Kidney (tissue), 14 donors: ENCODE data around the gene SLC28A1. TPM values are rescaled to one million over a fixed set of nuclear protein-coding genes. Genes with fewer than 3 reads are reported as not detected.

Experiments
- DNase-seq, 5 donors: peaks; one replicate each; pipeline ENCODE4 v3.0.0-alpha.2; 2013 to 2020
- FAIRE-seq: peaks from 2 replicates; lab custom pipeline; 2012; peaks lifted over from hg19 to GRCh38; lab: Jason Lieb, UNC
- H3K27ac ChIP-seq, 2 donors: one replicate each; pipeline ENCODE4 v1.7.0; 2013; ENCODE audit warnings: low read depth in 2 of 2, low read length in 2 of 2, inconsistent platforms in 1 of 2
- H3K27me3 ChIP-seq: one replicate; pipeline ENCODE4 v1.7.1; 2013; ENCODE audit warnings: low read length, inconsistent platforms; ENCODE audit not compliant: control insufficient read depth, insufficient read depth
- H3K36me3 ChIP-seq, 3 donors: one replicate each; pipeline versions ENCODE4 v1.7.0 to v1.7.1; 2013; ENCODE audit warnings: low read length in 3 of 3, control low read depth in 1 of 3, inconsistent platforms in 1 of 3; ENCODE audit not compliant: insufficient read depth in 3 of 3, control insufficient read depth in 2 of 3
- H3K4me1 ChIP-seq, 3 donors: one replicate each; pipeline versions ENCODE4 v1.7.0 to v1.7.1; 2013; ENCODE audit warnings: low read length in 3 of 3, inconsistent platforms in 1 of 3, low read depth in 1 of 3; ENCODE audit not compliant: control insufficient read depth in 2 of 3, insufficient read depth in 2 of 3
- H3K4me3 ChIP-seq, 3 donors: one replicate each; pipeline versions ENCODE4 v1.7.0 to v1.8.1; 2013; ENCODE audit warnings: low read length in 3 of 3, control low read depth in 1 of 3, inconsistent platforms in 1 of 3
- H3K9ac ChIP-seq, 3 donors: one replicate each; pipeline versions ENCODE4 v1.7.0 to v1.7.1; 2013; ENCODE audit warnings: low read length in 3 of 3, control low read depth in 1 of 3, inconsistent platforms in 1 of 3
- H3K9me3 ChIP-seq, 3 donors: one replicate each; pipeline versions ENCODE4 v1.7.0 to v1.7.1; 2013; ENCODE audit warnings: low read length in 3 of 3, control low read depth in 1 of 3, inconsistent platforms in 1 of 3; ENCODE audit not compliant: control insufficient read depth in 2 of 3, insufficient read depth in 1 of 3
- CTCF ChIP-seq: IDR thresholded peaks from 3 replicates; pipeline ENCODE4 v1.5.1; 2012; ENCODE audit warnings: mild to moderate bottlenecking, moderate library complexity, borderline replicate concordance; ENCODE audit not compliant: insufficient read depth; ENCODE audit errors: extremely low read depth
- intact Hi-C: fragments of 100-400 bp; cut with DNase I; formaldehyde crosslinking; loops from one replicate; pipeline ENCODE4 v1.11.1; 2022
- polyA plus RNA-seq: library from polyadenylated mRNA; stranded (reverse); fragments of 350-450 nt; fragmentation: Illumina TruSeq; extraction: RNeasy Lipid Tissue Mini Kit (QIAGEN cat#74804); gene quantifications from one replicate; pipeline ENCODE4 v1.2.3, GENCODE V29; 2014; ENCODE audit warnings: low read depth, low replicate concordance; ENCODE audit not compliant: insufficient read depth
- total RNA-seq: library from RNA; stranded (reverse); fragmentation: NEBNext Ultra II Directional; extraction: Animal tissue kit (Norgen Biotek cat#: 25700); gene quantifications from one replicate; pipeline ENCODE4 v1.2.1, GENCODE V29; 2021
- donor health status: control.
- donor health status: control.
- donor health status: control.
- donor health status: control.
- donor health status: control.
- donor health status: DM: yes; HTN: yes; CAD: no.
- donor health status: Normal renal cell carcinoma (clear cell type).

Gene SLC28A1
- total and polyA plus RNA-seq, 2 donors from 2014 or later: 12.8 to 51.2 TPM

DNA sequence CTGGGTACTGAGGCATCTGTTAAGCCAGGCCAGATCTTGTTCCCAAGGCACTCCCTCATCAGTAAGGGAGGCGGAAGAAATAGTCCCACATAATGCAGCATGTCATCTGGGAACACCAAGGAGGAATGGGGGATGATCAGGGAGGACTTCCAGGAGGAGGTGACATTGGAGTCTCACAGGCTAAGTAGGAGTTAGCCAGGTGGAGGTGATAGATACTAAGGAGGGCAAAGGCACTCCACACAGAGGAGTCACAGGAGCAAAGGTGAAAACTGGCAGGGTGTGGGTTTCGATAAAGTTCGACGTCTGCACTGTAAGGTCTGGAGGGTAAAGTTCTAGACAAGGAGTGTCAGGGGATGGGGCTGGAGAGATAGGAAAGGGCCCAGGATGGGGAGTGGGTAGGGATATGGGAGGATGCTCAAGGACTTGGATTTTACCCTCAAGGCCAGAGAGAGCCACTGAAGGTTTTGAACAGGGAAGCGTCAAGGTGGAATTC is 6.3 kb downstream of the SLC28A1 start:
- no peak for DNase-seq
- no peaks in the 10 kb centered on the region for H3K9me3 ChIP-seq

DNA sequence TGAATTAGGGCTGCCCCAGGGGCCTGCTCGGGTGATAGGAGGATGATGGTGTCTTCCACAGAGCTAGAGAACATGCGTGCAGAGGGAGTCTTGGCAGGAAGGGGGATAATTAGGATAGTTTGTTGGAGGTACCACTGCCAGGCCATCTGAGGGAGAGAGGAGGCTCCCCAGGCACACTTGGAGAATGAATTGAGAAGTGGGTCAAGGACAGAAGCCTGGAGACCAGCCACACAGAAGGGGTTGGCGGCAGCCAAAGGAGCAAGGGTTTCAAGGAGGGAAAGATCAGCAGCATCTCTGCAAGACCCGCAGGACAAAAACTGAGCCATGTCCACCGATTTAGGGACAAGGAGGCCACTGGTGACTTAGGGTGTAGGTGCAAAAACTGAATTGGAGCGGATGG is 6.9 kb downstream of the SLC28A1 start:
- FAIRE-seq (no peak), DNase-seq (no peak)
- Histone ChIP-seq H3K9me3 (no peaks in the 10 kb centered on the region), H3K9ac (no peak overlapping the region), H3K27ac (no peak overlapping the region), H3K36me3 (peaks cover 0 to 14% (median 3%) of the 10 kb centered on the region in 3 donors), H3K4me3 (no peak overlapping the region), H3K4me1 (peaks cover 0 to 7% (median 0%) of the 10 kb centered on the region in 3 donors), H3K27me3 (no peaks in the 10 kb centered on the region)
- intact Hi-C loops: no loop called here
- no peak for TF ChIP-seq CTCF

More for the DNA sequence above, 6.3 kb downstream of the SLC28A1 start:
- no peak for FAIRE-seq
- Histone ChIP-seq H3K27me3 (no peaks in the 10 kb centered on the region), H3K9ac (no peak overlapping the region), H3K4me3 (no peak overlapping the region), H3K36me3 (peaks cover 0 to 14% (median 3%) of the 10 kb centered on the region in 3 donors), H3K4me1 (peaks cover 0 to 7% (median 0%) of the 10 kb centered on the region in 3 donors), H3K27ac (no peak overlapping the region)
- no peak for TF ChIP-seq CTCF
- intact Hi-C loops: no loop called here

DNA sequence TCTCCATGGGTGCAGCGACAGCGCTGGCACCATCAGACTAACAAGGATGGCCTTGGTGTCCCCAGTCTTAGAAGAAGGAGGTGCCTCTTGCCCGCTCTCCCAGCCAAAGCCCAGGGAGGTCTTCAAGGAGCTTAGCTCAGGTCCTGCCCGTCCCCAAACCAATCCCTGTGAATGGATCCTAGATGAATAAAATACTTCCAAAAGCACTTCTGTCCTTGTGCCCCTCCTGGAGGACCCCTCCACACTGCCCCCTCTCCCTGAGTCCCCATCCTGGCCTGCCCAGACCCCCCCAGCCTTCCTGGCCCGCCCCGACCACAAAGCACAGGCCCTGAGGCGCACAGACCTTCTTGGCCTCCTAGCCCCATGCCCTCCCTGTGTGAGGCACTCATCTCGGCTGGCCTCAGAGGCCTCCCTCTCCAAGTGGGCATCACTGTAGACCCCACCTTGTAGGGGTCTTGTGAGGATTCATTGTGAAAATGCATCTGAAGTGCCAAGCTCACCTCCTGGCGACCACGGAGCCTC is 8.4 kb downstream of the SLC28A1 start:
- Histone ChIP-seq H3K27me3 (no peaks in the 10 kb centered on the region), H3K9me3 (no peaks in the 10 kb centered on the region), H3K4me3 (no peak overlapping the region), H3K4me1 (peaks cover 0 to 6% (median 0%) of the 10 kb centered on the region in 3 donors), H3K9ac (no peak overlapping the region), H3K27ac (no peak overlapping the region), H3K36me3 (peaks cover 0 to 14% (median 3%) of the 10 kb centered on the region in 3 donors)
- FAIRE-seq (no peak), DNase-seq (no peak)
- TF ChIP-seq CTCF: no peak
- intact Hi-C loops: no loop called here
